DMS 273 treated with DMSO at 0.1 percent for 48 hours (cell line): Measurements from ENCODE around the gene ZNF208.
"Not testable (repeated sequence)": the region's sequence is repeated elsewhere in the genome, so short reads cannot be mapped to it uniquely, and the experiment has no call there.

Source experiments
- DNase-seq: peaks from one replicate; lab custom pipeline; 2025; lab: John Stamatoyannopoulos, UW

Gene ZNF208

GRCh38 chr19:21884786-21885185 is 126.0 kb downstream of the ZNF208 start:
- DNase-seq, result not testable (repeated sequence)

DNA sequence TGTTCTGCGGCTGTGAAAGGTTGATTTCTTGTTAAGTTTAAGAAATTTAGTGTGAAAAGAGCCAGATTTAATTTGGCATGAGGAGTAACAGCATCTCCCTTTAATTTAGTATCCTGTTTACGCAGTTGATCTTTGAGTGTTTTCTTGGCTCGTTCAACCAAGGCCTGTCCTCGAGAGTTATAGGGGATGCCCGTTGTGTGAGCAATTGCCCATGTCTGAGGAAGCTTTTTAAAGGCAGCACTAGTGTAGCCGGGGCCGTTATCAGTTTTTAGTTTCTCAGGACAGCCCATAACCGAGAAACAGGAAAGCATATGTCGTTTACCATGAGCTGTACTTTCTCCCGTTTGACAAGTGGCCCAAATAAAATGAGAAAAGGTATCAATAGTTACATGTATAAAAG is 127.2 kb downstream of the ZNF208 start:
- DNase-seq, result no peak
